Measurements from ENCODE around the gene APEX2. TPM values are rescaled to one million over a fixed set of nuclear protein-coding genes. Genes with fewer than 3 reads are reported as not detected.

APEX2 gene
- total RNA-seq, 1 donor from 2014 or later = 26.0 TPM

DNA sequence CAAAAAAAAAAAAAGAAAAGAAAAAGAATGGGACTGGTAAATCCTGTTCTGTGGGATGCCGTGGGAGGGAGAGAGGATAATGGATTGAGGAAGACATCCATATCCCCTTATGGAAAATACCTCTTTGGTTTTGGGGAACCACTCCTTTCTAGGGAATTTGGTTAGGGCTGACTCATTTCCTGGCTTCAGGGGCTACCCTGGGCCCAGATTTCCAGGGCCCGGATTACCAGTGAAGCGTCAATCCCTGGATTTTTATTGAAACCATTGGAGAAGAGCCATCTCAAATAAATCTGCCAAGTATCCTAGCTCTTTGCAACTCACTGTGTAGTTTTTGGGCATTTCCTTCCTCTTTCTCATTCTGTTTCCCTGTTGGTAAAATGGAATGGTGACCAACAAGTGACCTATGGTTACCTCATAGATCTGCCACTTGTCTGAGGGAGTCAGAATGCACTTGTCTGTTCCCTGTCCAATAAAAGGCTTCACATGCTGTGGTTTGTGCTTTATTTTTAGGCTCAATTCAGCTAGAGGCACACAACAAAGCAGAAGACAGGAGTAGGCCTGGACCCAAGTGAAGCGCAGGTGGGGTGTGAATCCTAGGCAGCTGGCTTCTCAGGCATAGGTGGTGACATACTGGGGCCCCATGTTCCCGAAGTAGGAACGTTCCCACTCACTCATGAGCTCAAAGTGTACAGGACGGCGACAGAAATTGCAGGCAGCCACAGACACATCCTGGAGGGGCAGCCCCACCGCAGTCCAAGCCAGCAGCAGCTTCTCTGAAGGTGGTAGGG is 8.6 kb downstream of the APEX2 start:
- intact Hi-C loops (cut with micrococcal nuclease) = loop anchor here (10.0 kb wide), 2 partner anchors 1324 to 1924 kb away; partner anchors contain the start of genes HUWE1 and TSPYL2

DNA sequence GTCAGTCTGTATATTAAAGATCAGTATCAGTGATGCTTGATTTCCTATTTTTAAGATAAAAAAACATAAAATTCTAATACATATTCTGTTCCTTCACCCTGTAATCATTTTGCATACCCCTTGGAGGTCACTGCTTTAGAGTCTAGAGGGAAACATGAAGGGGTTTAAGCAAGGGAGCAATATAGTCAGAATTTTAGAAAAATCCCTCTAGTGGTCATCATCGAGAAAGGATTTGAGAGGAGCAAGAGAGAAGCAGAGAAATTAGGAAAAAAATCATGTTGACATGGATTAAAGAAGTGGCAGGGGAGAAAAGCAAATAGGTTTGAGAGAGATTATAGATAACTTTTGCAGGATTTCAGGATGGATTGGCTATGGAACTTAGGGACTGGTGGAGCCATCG is 11.1 kb downstream of the APEX2 start:
- intact Hi-C loops (cut with micrococcal nuclease) = no loop called here

DNA sequence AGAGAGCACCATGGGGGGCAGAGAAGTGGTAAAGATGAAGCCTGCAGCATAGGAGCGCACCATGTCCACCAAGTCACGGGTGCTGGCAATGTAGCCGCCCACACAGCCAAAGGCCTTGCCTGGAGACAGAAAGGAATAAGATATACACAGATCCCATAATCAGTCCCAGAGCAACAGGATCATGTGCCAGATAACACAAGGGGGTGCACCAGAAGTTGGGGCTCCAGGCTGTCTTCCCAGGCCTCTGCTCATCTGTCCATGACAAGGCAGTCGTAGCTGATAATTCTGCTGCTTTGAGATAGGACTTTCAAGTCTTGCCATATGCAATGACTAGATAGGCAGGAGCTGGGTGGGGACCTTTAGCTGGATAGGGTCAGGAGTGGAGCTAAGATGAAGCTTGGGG is 14.7 kb downstream of the APEX2 start:
- intact Hi-C loops (cut with micrococcal nuclease) = no loop called here

DNA sequence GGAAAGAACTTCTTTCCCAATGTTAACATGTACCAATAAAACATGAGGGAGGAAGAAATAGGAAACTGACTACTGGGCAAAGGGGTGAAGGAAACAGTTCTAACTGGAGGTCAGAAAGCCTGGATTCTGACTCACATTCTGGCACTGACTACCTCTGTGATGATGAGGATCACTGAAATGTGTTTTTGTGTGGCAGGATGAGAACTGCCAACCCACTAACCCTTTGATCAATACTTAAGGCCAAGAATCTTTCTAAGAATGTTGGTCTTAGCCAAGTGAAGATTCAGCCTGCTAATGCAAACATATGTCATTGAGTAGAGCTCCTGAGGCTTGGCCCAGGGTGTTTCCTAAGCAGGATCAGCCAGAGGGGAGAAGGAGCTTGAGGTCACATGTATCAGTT is 26.0 kb downstream of the APEX2 start:
- intact Hi-C loops (cut with micrococcal nuclease) = no loop called here

DNA sequence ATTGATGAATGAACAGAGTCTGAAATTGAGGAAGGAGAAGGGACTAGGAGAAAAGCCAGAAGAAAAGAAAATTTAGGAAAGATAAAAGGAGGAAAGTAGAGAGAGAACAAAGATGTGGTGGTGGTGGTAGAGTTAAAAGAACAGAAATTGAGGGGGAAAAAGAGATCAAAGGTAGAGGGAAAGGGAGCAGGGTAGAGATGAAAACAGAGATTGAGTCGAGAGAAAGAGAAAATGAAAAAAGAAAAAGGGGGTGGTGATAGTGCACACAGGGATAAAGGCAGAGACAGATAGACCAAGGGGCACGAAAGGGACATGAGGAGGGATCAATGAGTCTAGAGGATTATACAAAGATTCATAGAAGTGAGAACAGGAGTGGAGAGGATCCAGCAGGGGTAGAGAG is 26.7 kb downstream of the APEX2 start:
- intact Hi-C loops (cut with micrococcal nuclease) = no loop called here

DNA sequence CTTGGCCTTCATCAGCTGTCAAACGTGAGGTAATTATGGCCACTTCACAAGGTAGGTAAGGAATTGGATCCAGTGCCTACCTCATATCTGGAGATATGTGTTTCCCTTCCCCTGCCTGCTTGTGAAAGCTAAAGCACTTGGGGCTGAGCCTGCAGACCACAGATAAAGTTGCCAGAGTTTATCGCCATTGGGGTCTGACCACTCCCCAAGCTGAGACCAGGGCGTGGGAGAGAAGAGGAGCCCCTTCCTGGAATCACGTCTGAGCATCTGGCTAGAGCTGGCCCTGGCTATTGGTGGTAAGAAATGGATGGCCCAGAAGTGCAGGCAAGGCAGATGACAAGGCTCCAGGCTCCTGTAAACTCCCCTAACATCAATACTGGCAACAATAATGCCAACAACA is 27.9 kb downstream of the APEX2 start:
- intact Hi-C loops (cut with micrococcal nuclease) = no loop called here

DNA sequence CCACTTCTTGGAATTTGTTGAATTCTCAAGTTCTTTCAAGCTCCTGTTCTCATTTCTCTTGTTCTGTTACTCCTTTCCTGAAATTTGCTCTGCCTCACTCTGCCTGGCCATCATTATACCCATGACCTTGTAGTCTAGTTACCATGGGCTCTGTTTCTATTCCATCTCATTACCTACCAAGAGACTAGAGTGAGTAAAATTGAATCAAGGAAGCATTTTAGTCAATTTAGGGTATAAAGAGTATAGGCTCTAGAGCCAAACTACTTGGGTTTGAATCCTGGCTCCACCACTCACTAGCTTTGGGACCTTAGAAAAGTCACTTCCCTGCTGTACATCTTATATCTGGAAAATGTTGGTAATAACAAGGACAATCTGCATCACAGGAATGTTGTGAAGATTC is 28.4 kb downstream of the APEX2 start:
- intact Hi-C loops (cut with micrococcal nuclease) = no loop called here

DNA sequence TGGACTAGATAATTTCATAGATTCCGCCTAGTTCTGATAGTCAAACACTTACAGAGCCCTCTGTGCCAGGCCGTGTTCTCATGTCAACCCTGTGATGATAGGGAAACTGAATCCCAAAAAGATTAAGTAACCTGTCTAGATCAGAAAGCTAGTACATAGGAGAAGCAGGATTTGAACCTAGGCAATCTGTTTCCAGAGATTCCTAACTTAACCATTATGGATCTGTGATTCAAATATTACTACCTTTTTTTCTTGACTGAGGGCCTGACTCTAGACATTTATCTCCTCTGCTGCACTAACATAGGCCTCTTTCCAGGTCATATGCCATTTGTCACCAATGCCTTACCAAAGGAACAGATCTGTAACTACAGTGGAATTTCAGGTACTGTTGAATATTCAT is 29.1 kb downstream of the APEX2 start:
- intact Hi-C loops (cut with micrococcal nuclease) = no loop called here

DNA sequence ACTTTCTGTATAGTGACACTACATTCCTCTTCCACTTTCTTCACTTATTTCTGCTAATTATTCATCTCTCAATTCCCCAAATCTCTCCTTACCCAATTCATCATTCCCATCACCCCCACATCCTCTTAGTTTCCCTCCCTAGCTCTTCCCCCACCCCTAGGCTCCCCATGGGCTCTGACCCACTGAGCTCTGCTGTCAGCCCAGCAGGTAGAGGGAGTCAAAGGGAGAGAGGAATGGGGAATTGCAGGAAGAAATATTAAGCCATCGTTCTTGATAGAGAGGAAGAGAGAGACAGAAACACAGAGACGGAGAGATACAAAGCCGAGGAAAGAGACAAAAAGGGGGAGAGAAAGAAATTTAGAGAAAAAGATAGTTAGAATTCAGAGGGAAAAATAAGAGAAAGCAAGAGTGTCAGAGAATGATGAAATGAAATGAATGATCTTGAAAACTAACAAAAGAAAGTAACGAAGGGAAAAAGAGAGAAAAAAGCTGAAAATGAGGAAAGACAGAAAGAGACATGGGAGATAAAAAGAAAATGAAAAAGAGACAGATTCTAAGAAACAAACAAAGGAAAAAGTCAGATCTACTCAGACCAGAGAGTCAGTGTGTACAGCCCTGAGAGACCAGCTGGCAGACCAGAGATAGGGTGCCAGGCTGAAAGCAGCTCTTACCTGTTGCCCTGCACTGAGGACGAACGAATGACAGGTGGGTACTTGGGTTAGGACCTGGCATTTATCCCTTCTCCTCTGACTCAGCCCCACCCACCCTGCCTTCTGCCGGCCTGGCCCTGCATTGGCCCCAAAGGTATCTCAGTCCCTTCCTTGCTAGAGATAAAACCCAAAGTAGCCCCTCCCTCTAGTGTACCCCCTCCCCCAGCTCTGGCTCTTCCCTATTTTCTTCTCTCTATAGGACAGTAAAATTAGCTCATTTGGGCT is 30.4 kb downstream of the APEX2 start, which contains the start of gene ALAS2:
Gene ALAS2, minus strand, starts transcription at position 707 of the 935 bp plus-strand sequence. CDS start 4,977 bp downstream, outside the sequence.
- intact Hi-C loops (cut with micrococcal nuclease) = no loop called here

DNA sequence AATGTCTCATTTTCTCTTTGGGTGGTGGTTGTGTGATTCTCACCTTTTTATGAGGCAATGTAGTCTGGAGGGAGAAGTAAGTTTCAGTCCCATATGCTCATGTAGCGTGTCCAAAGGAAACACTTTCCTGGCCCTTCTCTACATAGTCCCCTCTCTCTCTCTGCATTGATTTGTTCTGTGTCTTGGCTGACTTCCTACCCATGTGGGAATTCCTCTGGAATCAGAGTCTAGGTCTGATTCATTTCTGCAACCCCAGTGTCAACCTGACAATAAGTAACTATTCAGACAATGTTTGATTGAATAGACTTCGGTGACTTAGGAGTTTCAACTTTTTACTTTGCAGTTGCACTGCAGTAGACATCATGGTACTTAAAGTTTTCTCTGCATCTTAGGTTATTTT is 33.3 kb downstream of the APEX2 start:
- intact Hi-C loops (cut with micrococcal nuclease) = no loop called here

DNA sequence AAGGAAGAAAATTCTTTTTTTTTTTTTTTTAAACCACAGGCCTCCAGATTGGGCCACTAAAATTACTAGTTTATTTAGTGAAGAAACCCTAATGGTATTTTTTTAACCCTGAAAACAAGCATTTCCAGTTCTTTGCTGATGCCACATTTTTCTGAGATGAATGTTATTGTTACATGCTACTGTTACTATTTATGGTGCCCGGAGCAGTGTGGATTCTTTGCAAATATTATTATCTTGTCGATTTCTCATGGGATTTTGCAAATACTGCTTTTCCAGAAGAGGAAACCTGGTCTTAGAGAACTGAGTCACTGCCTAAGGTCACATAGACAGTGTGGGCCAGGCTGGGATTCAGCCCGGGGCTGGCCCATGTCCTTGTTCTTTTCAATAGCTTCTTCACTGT is 39.3 kb downstream of the APEX2 start:
- intact Hi-C loops (cut with micrococcal nuclease) = no loop called here

DNA sequence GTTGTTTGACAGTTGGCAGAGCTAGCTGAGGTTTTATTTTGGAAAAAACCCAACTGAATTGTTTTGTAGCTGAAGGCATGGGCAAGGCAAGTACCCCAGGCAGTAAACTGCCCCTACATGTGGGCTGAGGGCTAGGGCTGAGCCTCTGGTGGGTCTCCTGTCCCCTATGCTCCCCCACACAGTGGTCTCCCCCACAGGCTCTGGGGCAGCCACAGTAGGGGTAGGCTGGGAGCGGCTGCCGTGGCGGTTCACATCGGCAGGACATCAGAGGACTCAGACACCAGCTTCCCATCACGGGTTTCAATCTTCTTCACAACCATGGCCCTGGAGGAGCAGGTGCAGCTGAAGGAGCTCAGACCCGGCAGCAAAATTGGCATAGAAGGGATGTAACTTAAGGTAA is 41.4 kb downstream of the APEX2 start:
- intact Hi-C loops (cut with micrococcal nuclease) = no loop called here

DNA sequence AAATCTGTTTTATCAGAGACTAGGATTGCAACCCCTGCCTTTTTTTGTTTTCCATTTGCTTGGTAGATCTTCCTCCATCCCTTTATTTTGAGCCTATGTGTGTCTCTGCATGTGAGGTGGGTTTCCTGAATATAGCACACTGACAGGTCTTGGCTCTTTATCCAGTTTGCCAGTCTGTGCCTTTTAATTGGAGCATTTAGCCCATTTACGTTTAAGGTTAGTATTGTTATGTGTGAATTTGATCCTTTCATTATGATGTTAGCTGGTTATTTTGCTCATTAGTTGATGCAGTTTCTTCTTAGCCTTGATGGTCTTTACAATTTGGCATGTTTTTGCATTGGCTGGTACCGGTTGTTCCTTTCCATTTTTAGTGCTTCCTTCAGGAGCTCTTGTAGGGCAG is 50.4 kb downstream of the APEX2 start:
- intact Hi-C loops (cut with micrococcal nuclease) = loop anchor here (10.0 kb wide), 2 partner anchors 606 to 1216 kb away; partner anchors contain the start of gene TSR2

DNA sequence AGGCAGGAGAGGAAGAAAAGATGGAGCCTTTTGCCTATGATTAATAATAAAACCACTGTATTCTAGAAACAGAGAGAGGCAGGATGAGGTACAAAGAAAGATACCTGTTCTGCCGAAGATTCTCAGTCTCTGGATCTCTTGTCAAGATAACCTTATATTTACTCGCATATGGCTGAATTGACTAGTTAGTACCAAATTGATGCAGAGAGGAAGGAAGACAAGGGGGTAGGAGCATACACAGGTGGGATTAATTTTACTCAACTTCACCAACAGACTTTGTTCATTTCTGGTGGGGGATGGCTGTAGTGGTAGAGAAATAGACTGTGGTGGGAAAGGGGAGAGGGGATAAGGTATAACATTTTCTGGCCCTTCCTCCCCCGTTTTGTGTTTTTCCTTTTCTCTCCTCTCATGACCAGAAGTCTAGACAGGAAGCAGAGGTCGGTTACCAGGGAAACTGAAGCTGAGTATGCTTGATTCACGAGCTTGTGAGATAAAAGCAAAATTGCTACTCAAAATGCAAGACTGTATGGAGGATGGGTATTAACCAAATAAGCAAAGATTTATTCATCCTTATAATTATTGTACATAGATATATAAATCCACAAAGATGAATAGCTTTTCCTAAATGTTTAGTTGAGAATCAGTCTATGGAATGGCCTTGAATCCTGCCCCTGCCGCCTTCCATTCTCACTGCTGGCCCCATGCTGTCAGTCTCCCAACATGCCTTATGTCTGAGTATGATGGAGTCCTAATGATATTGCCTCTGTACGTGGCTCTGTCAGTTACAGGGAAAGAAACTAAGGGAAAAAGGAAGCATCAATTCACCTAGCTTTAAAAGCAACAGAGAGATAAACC is 56.9 kb downstream of the APEX2 start:
- intact Hi-C loops (cut with micrococcal nuclease) = loop anchor here (1.0 to 10.0 kb wide), 11 partner anchors 56 to 1372 kb away; partner anchors contain the start of genes APEX2, MAGED2, PHF8 and TSR2

DNA sequence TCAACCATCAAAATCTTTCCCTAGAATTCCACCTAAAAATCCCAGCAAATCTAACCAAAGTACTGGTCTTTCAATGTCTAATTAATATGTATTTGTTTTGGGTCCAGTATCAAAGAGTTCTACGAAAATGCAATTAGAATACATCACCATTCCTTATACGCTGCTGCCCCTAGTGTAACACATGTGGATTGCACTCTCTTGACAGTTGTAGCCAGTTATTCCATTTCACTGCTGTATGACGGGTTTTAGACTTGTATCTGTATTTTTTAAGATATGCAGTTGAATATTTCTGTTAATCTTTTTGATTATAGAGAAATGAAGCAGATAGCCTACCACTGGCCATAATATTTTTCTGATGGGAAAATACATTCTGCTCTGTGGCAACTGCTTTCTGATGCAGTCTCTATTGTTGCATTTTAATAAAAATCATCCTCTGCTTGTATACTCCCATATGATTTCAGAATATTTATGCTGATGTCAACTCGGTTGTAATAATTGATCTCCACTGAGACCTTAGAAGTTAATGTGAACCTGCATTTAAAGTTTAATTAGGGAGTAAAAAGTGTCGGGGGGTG is 57.6 kb downstream of the APEX2 start:
- intact Hi-C loops (cut with micrococcal nuclease) = loop anchor here (1.0 to 10.0 kb wide), 11 partner anchors 57 to 1373 kb away; partner anchors contain the start of genes APEX2, MAGED2, PHF8 and TSR2

Other genes with a start within 250 kb of the APEX2 start
- gene ITIH6, start 202.1 kb upstream of the APEX2 start, total RNA-seq = not detected in 2 replicates
- gene MAGED2, start 192.6 kb upstream of the APEX2 start, total RNA-seq = 44.6 and 46.0 TPM in 2 replicates
- gene TRO, start 79.5 kb upstream of the APEX2 start, total RNA-seq = 1.5 and 1.8 TPM in 2 replicates
- gene PFKFB1, start 6.2 kb upstream of the APEX2 start, total RNA-seq = 0.15 and 0.56 TPM in 2 replicates
- gene ALAS2, start 30.6 kb downstream of the APEX2 start, total RNA-seq = not detected in 2 replicates
- gene PAGE2B, start 74.7 kb downstream of the APEX2 start, total RNA-seq = 0.63 TPM in 1 of 2 replicates, not detected in the other
- not detected in 2 replicates for gene PAGE2, start 88.7 kb downstream of the APEX2 start, total RNA-seq
- gene PAGE5, start 220.0 kb downstream of the APEX2 start, total RNA-seq = not detected in 2 replicates